Nephron progenitor cell (in vitro differentiated cells): ENCODE results near the gene DGKB.

Experiments used
- DNase-seq: peaks from one replicate; pipeline ENCODE4 v3.0.0; 2021
- H3K27ac Mint-ChIP-seq: 2 replicates; pipeline ENCODE4 v1.8.0; 2021; ENCODE audit warnings: mild to moderate bottlenecking, moderate library complexity, mixed read lengths
- H3K27me3 Mint-ChIP-seq: 2 replicates; pipeline ENCODE4 v1.8.0; 2021; ENCODE audit warnings: mild to moderate bottlenecking, low read depth, mixed read lengths; ENCODE audit not compliant: poor library complexity
- H3K36me3 Mint-ChIP-seq: 2 replicates; pipeline ENCODE4 v1.8.0; 2021; ENCODE audit warnings: low read depth, mixed read lengths
- H3K4me1 Mint-ChIP-seq: 2 replicates; pipeline ENCODE4 v1.8.0; 2021; ENCODE audit warnings: mixed read lengths
- H3K4me3 Mint-ChIP-seq: 2 replicates; pipeline ENCODE4 v1.8.0; 2021; ENCODE audit warnings: mild to moderate bottlenecking, moderate library complexity, mixed read lengths
- H3K9me3 Mint-ChIP-seq: 2 replicates; pipeline ENCODE4 v1.8.0; 2021; ENCODE audit warnings: mild to moderate bottlenecking, moderate library complexity, mixed read lengths
- CTCF ChIP-seq: fragments of 200-600 bp; sonication (generic); IDR thresholded peaks from 2 replicates; pipeline ENCODE4 v1.5.0; 2021; ENCODE audit warnings: antibody characterized with exemption

DGKB gene

GRCh38 chr7:14148974-14149373, 753.6 kb downstream of the DGKB start:
- Mint-ChIP-seq H3K4me3 (no peak overlapping the region), H3K27ac (no peak overlapping the region), H3K27me3 (no peaks in the 10 kb centered on the region), H3K36me3 (no peaks in the 10 kb centered on the region), H3K9me3 (no peaks in the 10 kb centered on the region), H3K4me1 (no peaks in the 10 kb centered on the region)
- no peak for DNase-seq
- no peak for TF ChIP-seq CTCF

DNA sequence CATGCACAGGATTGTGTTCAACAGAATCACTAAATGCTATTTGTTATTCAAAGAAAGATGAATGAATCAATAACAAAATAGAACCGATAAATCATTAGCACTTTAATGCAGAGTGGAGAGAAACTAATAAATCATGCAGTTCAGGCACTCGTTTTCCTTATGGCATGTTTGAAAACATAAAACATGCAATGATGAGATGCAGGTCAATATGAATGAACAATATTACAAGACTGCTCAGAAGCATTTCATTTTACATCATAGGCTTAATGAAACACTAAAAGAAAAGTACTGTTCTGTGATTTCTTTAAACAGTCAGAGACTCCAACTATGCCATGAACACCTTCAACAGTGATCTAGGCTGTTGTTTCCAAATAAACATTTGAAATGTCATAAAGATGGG, 755.0 kb downstream of the DGKB start:
- Mint-ChIP-seq H3K4me1 (no peaks in the 10 kb centered on the region), H3K4me3 (no peak overlapping the region)
- TF ChIP-seq CTCF: no peak

DNA sequence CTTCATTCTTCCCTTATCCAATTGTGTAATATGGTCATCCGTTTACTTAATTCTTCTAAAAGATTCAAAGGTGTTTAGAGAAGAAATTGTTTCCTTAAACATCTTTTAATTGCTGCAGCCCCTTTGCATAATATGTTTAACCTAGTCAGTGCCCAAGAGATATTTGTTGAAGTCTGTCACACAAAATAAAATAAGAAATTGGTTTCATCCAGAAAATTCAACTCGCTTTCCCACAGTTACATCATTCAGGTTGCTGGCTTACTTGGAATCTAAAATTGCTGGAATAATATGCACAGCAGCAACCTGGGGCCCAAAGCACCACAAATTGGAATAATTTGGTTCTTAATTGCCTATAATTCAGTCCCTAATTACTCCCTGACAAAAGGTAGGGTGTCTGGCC, 758.0 kb downstream of the DGKB start:
- H3K36me3 Mint-ChIP-seq: no peaks in the 10 kb centered on the region
- H3K27me3 Mint-ChIP-seq: no peaks in the 10 kb centered on the region
- TF ChIP-seq CTCF: no peak
- DNase-seq: no peak
- no peaks in the 10 kb centered on the region for H3K9me3 Mint-ChIP-seq
- H3K27ac Mint-ChIP-seq: no peak overlapping the region
- H3K4me1 Mint-ChIP-seq: no peaks in the 10 kb centered on the region
- no peak overlapping the region for H3K4me3 Mint-ChIP-seq

More for the DNA sequence above, 755.0 kb downstream of the DGKB start:
- Mint-ChIP-seq H3K27ac (no peak overlapping the region), H3K36me3 (no peaks in the 10 kb centered on the region), H3K27me3 (no peaks in the 10 kb centered on the region), H3K9me3 (no peaks in the 10 kb centered on the region)
- DNase-seq: no peak

DNA sequence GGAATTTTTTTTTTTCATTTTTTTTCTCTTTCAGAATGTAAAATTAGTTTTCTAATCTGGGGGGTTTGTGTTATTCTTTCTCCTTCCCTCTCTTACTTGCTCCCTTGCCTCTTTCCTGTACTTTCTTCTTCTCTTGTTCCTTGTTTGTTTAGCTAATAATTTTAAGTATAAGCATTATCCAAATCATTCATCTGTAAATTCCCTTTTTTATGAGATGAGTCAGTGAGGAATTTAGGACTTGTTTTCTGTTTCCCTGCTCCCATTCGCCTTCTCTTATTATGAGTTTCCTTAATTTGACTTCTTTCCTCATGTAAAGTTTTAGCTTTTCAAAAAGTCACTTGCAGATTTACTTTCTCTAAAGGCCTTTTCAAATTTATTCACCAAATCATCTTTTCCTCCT, 758.4 kb downstream of the DGKB start:
- Mint-ChIP-seq H3K27ac (no peak overlapping the region), H3K4me1 (no peaks in the 10 kb centered on the region), H3K36me3 (no peaks in the 10 kb centered on the region), H3K4me3 (no peak overlapping the region), H3K27me3 (no peaks in the 10 kb centered on the region), H3K9me3 (no peaks in the 10 kb centered on the region)
- no peak for DNase-seq
- TF ChIP-seq CTCF: no peak

DNA sequence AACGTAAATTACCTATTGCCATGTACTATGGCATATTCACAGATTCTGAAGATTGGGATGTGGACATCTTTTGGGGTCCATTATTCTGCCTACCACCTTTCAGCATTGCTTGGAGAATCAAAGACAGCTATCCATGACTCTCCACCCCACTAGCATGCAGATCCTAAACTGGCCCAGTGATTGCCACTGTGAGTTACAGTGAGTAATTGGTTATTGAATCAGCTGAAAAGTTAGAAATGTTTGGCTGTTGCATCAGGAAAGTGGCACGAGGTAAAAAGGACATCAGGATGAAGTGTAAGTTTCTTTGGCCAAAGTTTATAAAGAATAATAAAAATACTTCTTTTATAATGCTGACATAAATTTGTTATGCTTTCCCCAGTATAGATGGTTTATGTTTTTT, 764.9 kb downstream of the DGKB start:
- Mint-ChIP-seq H3K4me1 (no peaks in the 10 kb centered on the region), H3K36me3 (no peaks in the 10 kb centered on the region), H3K4me3 (no peak overlapping the region), H3K27me3 (no peaks in the 10 kb centered on the region), H3K27ac (no peak overlapping the region), H3K9me3 (no peaks in the 10 kb centered on the region)
- no peak for DNase-seq
- no peak for TF ChIP-seq CTCF

- H3K27ac Mint-ChIP-seq: no peak overlapping the region
- no peaks in the 10 kb centered on the region for H3K9me3 Mint-ChIP-seq
These were observed 768.8 kb downstream of the DGKB start for GRCh38 chr7:14133752-14134151.

More at GRCh38 chr7:14133752-14134151, 768.8 kb downstream of the DGKB start:
- Mint-ChIP-seq H3K36me3 (no peaks in the 10 kb centered on the region), H3K27me3 (no peaks in the 10 kb centered on the region), H3K4me1 (no peaks in the 10 kb centered on the region), H3K4me3 (no peak overlapping the region)
- no peak for DNase-seq
- TF ChIP-seq CTCF: no peak
